K562 (cell line): Measurements from ENCODE around the gene NFIB. TPM values are rescaled to one million over a fixed set of nuclear protein-coding genes. Genes with fewer than 3 reads are reported as not detected.

ENCODE experiments used
- ATAC-seq: fragments of 200-7000 bp; cut with Tn5 transposase; 3 replicates; pipeline ENCODE4 v1.9.1; 2020; ENCODE audit warnings: moderate library complexity
- BruUV-seq: library from RNA; stranded (reverse); fragments of 400-500 nt; replicated peaks from 2 replicates; lab custom pipeline; 2021; lab: Mats Ljungman, UMichigan
- CTCF ChIA-PET: fragments of 300-600 bp; formaldehyde crosslinking; extraction: SDS; loops from one replicate; lab custom pipeline; 2021; ENCODE audit warnings: low intra/inter-chr PET ratio; lab: Yijun Ruan, JAX
- POLR2A ChIA-PET: fragments of 300-600, 350-650 bp; sonication (Branson Sonifier 250); formaldehyde crosslinking; extraction: SDS; loops from one replicate; lab custom pipeline; 2021; ENCODE audit warnings: antibody characterized with exemption, inconsistent platforms; lab: Yijun Ruan, JAX
- DNase-seq, 4 experiments: peaks; one replicate each; pipeline versions ENCODE4 v3.0.0 to v3.0.0-alpha.2; 2011 to 2018; ENCODE audit warnings: low spot score in 3 of 4, mixed read lengths in 3 of 4; ENCODE audit errors: extremely low read depth in 1 of 4
- FAIRE-seq: peaks from 2 replicates; lab custom pipeline; 2011; peaks lifted over from hg19 to GRCh38; lab: Jason Lieb, UNC
- H2AFZ ChIP-seq: 2 replicates; pipeline ENCODE4 v1.6.0; 2011; ENCODE audit warnings: low read depth, low read length, control low read depth, inconsistent platforms
- H3K27ac ChIP-seq: fragments of 200-600 bp; 3 replicates; pipeline ENCODE4 v1.8.0; 2011; ENCODE audit warnings: low read depth, mild to moderate bottlenecking, control low read depth, inconsistent platforms, low read length, moderate library complexity, mixed read lengths; ENCODE audit errors: extremely low read depth
- H3K27me3 ChIP-seq, 2 experiments: fragments of 300-600 bp in 1 of 2; 2 replicates in 1 of 2; 3 replicates in 1 of 2; pipeline versions ENCODE4 v1.6.0 to v1.8.0; 2011; ENCODE audit warnings: inconsistent platforms in 2 of 2, low read length in 2 of 2, mild to moderate bottlenecking in 1 of 2, mixed read lengths in 1 of 2, moderate library complexity in 1 of 2; ENCODE audit not compliant: control insufficient read depth in 2 of 2, insufficient read depth in 2 of 2
- H3K36me3 ChIP-seq: fragments of 300-600 bp; 3 replicates; pipeline ENCODE4 v1.8.0; 2011; ENCODE audit warnings: mild to moderate bottlenecking, low read length, inconsistent platforms; ENCODE audit not compliant: control insufficient read depth, insufficient read depth
- H3K4me1 ChIP-seq, 2 experiments: fragments of 200-600 bp in 1 of 2; replicated peaks in 1 of 2; 2 replicates in 1 of 2; 3 replicates in 1 of 2; pipeline versions ENCODE4 v1.5.1 to v1.8.0; 2011; ENCODE audit warnings: inconsistent platforms in 2 of 2, low read length in 2 of 2, mild to moderate bottlenecking in 1 of 2, mixed read lengths in 1 of 2, moderate library complexity in 1 of 2; ENCODE audit not compliant: control insufficient read depth in 2 of 2, insufficient read depth in 2 of 2
- H3K4me2 ChIP-seq: 2 replicates; pipeline ENCODE4 v1.6.1; 2011; ENCODE audit warnings: low read length, control low read depth, inconsistent platforms, mixed read lengths; ENCODE audit not compliant: insufficient read depth
- H3K4me3 ChIP-seq: fragments of 200-600 bp; sonication (generic), shearing (Covaris generic); 2 replicates; pipeline ENCODE4 v1.5.1; 2016; ENCODE audit warnings: control low read depth, inconsistent platforms
- H3K79me2 ChIP-seq: fragments of 200-600 bp; 3 replicates; pipeline ENCODE4 v1.8.0; 2011; ENCODE audit warnings: low read length, inconsistent platforms; ENCODE audit not compliant: control insufficient read depth, insufficient read depth
- H3K9ac ChIP-seq, 2 experiments: 2 replicates each; pipeline versions ENCODE4 v1.6.0 to v1.6.1; 2011; ENCODE audit warnings: low read depth in 2 of 2, low read length in 2 of 2, control low read depth in 1 of 2, inconsistent platforms in 1 of 2, mild to moderate bottlenecking in 1 of 2, mixed read lengths in 1 of 2; ENCODE audit not compliant: insufficient read depth in 1 of 2
- H3K9me1 ChIP-seq: one replicate; pipeline ENCODE4 v1.6.0; 2011; ENCODE audit warnings: inconsistent platforms, mild to moderate bottlenecking, low read length, moderate library complexity; ENCODE audit not compliant: control insufficient read depth, insufficient read depth
- H3K9me3 ChIP-seq: replicated peaks from 2 replicates; pipeline ENCODE4 v1.5.1; 2011; ENCODE audit warnings: low read depth, low read length, inconsistent platforms; ENCODE audit not compliant: control insufficient read depth, insufficient read depth
- H4K20me1 ChIP-seq: replicated peaks from 2 replicates; pipeline ENCODE4 v1.6.1; 2011; ENCODE audit warnings: low read length, inconsistent platforms, mixed read lengths; ENCODE audit not compliant: control insufficient read depth, insufficient read depth
- CBX1 ChIP-seq: sonication (generic); IDR thresholded peaks from 2 replicates; pipeline ENCODE4 v1.6.1; 2016; ENCODE audit warnings: antibody characterized with exemption, low read depth, mild to moderate bottlenecking
- CHD2 ChIP-seq: IDR thresholded peaks from 2 replicates; pipeline ENCODE4 v1.6.1; 2011; ENCODE audit warnings: low read depth, low read length
- NCOR1 ChIP-seq: fragments of 450-650 bp; IDR thresholded peaks from 2 replicates; pipeline ENCODE4 v1.6.1; 2016; ENCODE audit warnings: mild to moderate bottlenecking, moderate library complexity
- ZNF431 ChIP-seq: sonication (generic); formaldehyde crosslinking; IDR thresholded peaks from 2 replicates; pipeline ENCODE4 v1.8.0; 2022; ENCODE audit warnings: mild to moderate bottlenecking, missing genetic modification reagents
- ZNF639 ChIP-seq, 2 experiments: fragments of 200-800 bp in 1 of 2; sonication (Bioruptor generic) in 1 of 2; sonication (generic) in 1 of 2; formaldehyde crosslinking in 1 of 2; IDR thresholded peaks in 1 of 2; conservative IDR thresholded peaks in 1 of 2; 2 replicates each; pipeline versions ENCODE4 v1.5.0 to v1.6.1; 2016 to 2020; ENCODE audit warnings: missing compliant biosample characterization in 1 of 2, missing genetic modification characterization in 1 of 2, missing genetic modification reagents in 1 of 2
- WGBS: fragments of 100-300 bp; shearing (Covaris generic); methylation state at CpG from one replicate; pipeline ENCODE4 v1.1.6; 2016; ENCODE audit warnings: low coverage, mixed read lengths; ENCODE audit not compliant: insufficient coverage; ENCODE audit errors: missing lambda C conversion rate; 5-methylcytosine and 5-hydroxymethylcytosine counted together
- in situ Hi-C: fragments of 300-500 bp; cut with MboI; formaldehyde crosslinking; loops from 4 replicates; pipeline ENCODE4 v1.15.0; 2018; ENCODE audit warnings: inconsistent platforms, mixed read lengths
- intact Hi-C: fragments of 100-400 bp; cut with micrococcal nuclease; formaldehyde crosslinking; loops from 2 replicates; pipeline ENCODE4 v1.14.2; 2022
- polyA plus RNA-seq, 8 experiments: library from polyadenylated mRNA; depleted of rRNA in 4 of 8; stranded (reverse) in 5 of 8; unstranded in 3 of 8; fragments of >200 nt; fragmentation: Nextera tagmentation in 2 of 8; fragmentation: Illumina TruSeq in 1 of 8; extraction: Ambion mirVana in 2 of 8; extraction: Trizol in 1 of 8; gene quantifications; 2 replicates each; pipeline versions ENCODE4 v1.2.1 to v1.2.3, GENCODE V29; 2011 to 2014; ENCODE audit warnings: inconsistent platforms in 1 of 8, missing spikeins in 1 of 8
- total RNA-seq, 7 experiments: library from RNA; depleted of rRNA in 6 of 7; stranded (reverse); fragments of >200 nt in 6 of 7; fragmentation: Illumina TruSeq in 2 of 7; extraction: Trizol in 2 of 7; gene quantifications; 2 replicates each; pipeline versions ENCODE4 v1.2.1 to v1.2.3, GENCODE V29; 2011 to 2021; ENCODE audit warnings: low replicate concordance in 1 of 7

Gene NFIB
- total and polyA plus RNA-seq, 9 of the 15 experiments (the other 6 are each of a cell fraction or from before 2014, with no cell fraction given): 1.2 to 3.3 (median 1.9) TPM

- no peak for DNase-seq
- no peaks in the 10 kb centered on the region for H3K9me1 ChIP-seq
- CTCF ChIA-PET: no interaction called here
- H2AFZ ChIP-seq: no peak overlapping the region
- intact Hi-C loops (no loop called here), in situ Hi-C loops (no loop called here)
- H3K9ac ChIP-seq: no peak overlapping the region
- H3K4me1 ChIP-seq: no peaks in the 10 kb centered on the region; a peak in 1 of 5 replicates
- POLR2A ChIA-PET: interaction anchor here (0.7 kb wide), 1 partner anchor 1201 kb away, joined by 3 read pairs; no protein-coding TSS in a partner anchor
- TF ChIP-seq ZNF639 (CRISPR knock-in tag; conservative IDR thresholded peaks at IDR 0.05 in 1 of 2, IDR thresholded peaks at IDR 0.05 in 1 of 2): no peak
- TF ChIP-seq CHD2: no peak
- no peak for TF ChIP-seq NCOR1
- no peak for TF ChIP-seq ZNF431 (CRISPR knock-in tag)
- no peak for TF ChIP-seq CBX1
- TF ChIP-seq, all 486 proteins: peak for 0
- ATAC-seq (no peak), FAIRE-seq (no peak)
- H3K4me2 ChIP-seq: no peak overlapping the region
- H3K9me3 ChIP-seq: no peaks in the 10 kb centered on the region
- no peaks in the 10 kb centered on the region for H3K27me3 ChIP-seq
- 41% methylated on average over 3 of the region's 3 CpGs for WGBS
- H3K79me2 ChIP-seq: no peaks in the 10 kb centered on the region
- no peaks in the 10 kb centered on the region for H4K20me1 ChIP-seq
- H3K36me3 ChIP-seq: no peaks in the 10 kb centered on the region
- no peak overlapping the region for H3K4me3 ChIP-seq
- no peak overlapping the region for H3K27ac ChIP-seq
- no TSS peak for BruUV-seq
These were observed 17.2 kb upstream of the NFIB start for GRCh38 chr9:14331120-14331519.
